GM19351 (cell line): Measurements from ENCODE around the gene ADAT1.
A peak's percentile ranks its signal among the peaks of the same experiment; 100 is the strongest.
"Not testable (repeated sequence)": the region's sequence is repeated elsewhere in the genome, so short reads cannot be mapped to it uniquely, and the experiment has no call there.

Source experiments
- ATAC-seq: cut with Tn5 transposase; IDR thresholded peaks from one replicate; pipeline ENCODE4 v1.9.1; 2021; ENCODE audit warnings: mild to moderate bottlenecking, moderate library complexity; ENCODE audit not compliant: unreplicated experiment

ADAT1 gene

DNA sequence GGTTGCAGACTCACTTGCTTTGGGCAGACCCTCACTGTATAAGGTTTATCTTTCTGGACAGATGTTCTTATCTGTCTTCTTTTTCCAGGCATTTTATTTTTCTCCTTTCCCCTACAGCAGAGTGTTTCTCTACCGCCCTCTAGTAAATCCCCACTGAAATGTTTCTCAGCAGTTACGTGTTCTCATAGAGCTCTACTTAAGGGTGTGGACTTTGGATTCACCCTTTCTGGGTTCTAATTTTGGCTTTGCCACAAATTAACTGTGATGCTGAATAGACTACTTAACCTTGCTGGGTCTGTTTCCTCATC lies 2.0 kb downstream of the ADAT1 start:
- no peak for ATAC-seq

DNA sequence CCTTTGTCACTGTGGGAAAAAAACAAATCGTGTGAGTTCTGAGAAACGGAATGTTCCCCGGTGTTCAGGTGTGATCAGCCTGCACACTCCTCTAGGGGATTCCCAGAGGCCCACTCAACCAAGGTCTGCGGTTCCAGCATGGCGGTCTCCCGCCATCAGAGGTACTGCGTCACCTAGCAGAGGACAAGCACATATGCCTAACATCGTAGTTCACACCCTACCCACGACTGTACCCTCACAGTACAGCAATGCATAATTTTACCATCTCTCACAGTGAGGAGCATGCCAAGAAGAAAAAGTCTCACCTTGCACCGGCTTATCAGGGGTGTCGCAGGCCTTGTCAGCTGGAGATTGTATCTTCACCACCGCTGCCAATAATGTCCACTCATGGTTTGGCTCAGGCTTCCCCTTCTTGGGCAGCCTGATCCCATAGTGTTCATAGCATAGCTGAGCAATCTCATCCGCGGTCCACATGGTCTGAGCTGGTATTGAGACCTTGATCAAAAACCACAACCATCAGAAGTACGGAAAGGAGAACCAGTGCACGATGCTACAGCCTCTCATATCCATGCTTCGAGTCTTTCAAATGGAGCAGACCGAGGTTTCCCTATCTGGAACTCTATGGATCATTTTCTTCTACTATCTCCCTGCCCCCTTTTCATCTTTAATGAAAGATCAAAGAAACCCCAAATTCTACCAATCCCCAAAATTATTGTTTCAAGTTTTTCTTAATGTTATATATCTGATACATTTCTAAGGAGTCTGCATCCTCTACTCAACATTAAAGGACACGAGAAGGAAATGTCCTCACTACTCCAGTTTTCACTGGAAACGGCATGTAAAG lies 2.5 kb downstream of the ADAT1 start:
- ATAC-seq = no peak

- ATAC-seq = no peak
Measured at GRCh38 chr16:75618780-75619179, 4.3 kb downstream of the ADAT1 start.

- no peak for ATAC-seq
Measured at GRCh38 chr16:75617121-75617520, 6.0 kb downstream of the ADAT1 start.

GRCh38 chr16:75616521-75617010 lies 6.5 kb downstream of the ADAT1 start:
- peak; percentile 59 for ATAC-seq

- no peak for ATAC-seq
Measured at GRCh38 chr16:75615619-75616018, 7.5 kb downstream of the ADAT1 start.

GRCh38 chr16:75614066-75614897 lies 8.8 kb downstream of the ADAT1 start:
- no peak for ATAC-seq

- no peak for ATAC-seq
Measured at GRCh38 chr16:75606507-75606906, 16.6 kb downstream of the ADAT1 start.

DNA sequence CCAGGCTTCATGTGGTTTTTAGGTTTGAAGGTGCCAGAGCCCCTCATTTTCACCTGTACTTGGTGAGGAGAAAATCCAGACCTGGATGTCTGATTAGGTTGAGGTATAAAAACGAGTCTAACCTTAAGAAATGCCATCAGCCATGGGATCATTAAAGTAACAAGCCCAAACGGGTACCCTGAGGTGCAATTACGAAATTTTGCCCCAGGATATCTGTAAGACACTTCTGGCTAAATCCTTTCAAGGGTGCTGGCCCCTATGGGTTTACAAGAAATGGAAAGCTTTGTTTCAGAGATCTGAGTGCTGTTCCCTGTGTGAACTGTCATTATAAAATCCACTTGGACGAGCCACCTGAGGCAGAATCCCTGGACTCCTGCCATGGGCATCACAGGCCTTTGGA lies 19.8 kb downstream of the ADAT1 start:
- ATAC-seq = no peak

DNA sequence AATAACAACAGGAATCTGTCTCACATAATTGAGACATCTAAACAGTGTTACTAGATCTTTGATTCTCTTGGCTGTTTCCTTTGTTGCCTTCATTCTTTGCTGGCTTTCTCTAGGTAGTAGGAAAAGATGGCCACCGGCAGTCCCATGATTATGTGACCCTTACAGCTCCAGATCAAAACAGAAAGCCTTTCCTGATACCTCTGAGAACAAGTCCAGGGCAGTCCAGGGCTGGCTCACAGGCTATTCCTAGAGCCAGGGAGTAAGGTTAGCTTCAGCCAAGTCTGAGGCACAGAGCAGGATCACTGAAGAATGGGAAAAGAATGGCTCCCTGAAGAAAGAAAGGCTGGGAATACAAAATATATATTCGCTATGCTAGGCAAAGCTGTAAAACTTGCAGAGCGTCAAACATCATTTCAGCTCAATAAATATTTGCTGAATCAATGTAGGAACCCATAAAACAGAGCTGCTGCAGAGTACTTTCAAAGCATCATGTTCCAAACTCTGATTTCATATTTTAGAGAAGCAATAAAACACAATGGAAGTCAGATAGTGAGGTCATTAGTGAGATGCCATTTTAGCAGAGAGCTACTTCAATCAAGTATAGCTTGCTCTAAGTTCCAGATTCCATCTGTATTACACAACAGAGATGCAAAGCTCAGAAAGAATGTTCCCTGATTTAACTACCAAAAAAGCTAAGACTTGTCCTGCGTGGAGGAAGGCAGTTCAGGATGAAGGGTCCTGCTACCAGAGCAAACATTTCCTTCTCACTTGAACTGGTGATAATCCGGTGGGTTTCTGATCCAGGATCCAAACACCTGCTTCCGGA lies 23.4 kb downstream of the ADAT1 start:
- ATAC-seq = no peak

DNA sequence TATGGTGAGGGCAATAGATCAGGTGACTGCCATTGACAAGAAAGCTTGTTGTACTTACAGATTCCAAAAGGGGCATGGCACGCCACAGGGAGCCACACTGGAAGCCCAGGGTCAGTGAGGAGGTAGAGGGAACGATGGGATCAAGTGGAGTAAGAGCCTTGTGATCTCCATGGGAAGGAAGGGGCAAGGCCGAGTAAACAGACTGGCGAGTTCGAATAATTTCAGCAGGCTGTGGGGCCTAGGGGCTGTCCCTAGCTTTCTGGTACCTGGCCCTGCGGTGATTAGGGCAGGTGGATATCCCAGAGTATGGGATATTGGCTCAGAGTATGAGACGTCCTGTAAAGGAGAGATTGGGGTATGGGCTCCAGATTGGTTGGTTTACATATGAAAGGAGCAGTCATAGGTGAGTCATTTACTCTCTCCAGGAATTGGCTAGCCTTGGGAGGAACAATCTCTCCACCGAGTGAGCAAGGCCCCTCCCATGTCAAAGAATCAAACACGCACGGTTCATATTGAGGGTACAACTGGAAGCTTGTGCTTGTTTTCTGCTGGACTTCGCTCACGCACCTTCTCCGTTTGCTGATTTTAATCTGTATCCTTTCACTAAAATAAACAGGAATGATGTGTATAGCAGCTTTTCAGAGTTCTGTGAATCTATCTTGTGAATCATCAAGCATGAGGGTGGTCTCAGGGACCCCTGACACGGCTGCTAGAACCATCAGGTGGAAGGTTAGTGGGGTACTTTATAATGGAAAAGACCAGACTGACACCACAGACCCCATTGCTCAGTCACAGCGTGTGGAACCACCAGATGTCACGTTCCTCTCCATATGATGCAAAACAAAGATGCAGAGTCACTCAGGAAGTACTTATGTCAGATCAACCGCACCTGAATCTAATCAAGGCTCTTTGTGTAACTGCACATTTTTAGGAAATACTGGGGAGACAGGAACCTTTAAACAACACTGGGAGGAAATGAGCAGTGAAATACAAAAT lies 29.0 kb downstream of the ADAT1 start:
- no peak for ATAC-seq

DNA sequence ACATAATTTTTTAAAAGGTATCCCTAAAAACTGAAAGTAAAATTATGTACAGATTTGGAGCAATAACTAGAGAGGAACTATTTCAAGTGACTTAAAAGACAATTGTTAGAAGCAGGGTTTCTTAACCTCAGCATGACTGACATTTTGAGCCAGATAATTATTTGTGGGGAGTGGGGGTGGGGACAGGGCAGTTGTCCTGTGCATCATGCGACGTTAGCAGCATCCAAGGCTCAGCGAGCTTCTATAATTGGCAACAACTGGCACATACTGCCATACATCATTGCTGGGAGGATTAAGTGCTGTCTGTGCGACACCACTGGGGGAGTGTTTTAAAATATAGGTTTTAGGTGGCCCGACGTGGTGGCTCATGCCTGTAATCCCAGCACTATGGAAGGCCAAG lies 29.8 kb downstream of the ADAT1 start:
- ATAC-seq = no peak

GRCh38 chr16:75591927-75592326 lies 31.2 kb downstream of the ADAT1 start:
- ATAC-seq = not testable (repeated sequence)

DNA sequence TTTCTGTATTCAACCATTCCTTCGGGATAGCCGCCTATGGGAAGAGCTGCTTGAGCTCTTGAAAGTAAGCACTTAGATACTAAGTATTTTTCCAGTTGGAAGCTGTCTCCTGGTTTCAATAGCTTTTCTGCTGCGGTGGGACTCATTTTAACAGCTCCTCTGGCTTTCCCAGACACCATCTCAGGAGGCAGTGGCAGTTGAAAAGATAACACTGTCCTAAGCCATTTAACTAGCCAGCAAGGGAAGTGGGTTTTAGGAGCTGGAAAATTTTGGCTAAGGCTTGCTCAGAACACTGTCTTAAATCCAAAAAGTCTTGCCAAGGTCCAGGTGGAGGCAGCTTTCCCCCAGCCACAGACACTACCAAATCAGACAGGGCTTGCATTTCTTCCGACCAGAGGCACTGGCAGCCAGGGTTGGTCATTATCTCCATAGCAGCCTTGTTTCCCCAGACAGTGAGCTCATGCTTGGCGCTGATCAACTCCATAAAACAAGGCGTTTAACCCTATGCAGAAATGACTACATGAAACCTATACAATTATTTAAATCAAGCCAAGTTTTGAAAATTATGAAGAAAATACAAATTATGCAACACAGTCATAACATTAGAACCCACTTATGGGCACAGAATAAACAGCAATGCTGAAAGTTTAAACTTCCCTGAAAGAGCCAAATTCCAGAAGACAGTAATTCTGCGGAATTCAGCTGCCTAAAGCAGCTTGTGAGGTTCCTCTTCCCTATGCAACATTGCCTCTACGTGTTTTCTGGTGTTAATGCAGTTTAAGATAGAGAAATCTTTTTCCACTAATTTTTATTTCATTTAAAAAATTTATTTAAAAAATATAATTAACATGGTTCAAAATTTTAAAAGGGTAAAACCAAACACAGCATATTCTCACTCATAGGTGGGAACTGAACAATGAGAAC lies 31.9 kb downstream of the ADAT1 start:
- ATAC-seq = no peak

DNA sequence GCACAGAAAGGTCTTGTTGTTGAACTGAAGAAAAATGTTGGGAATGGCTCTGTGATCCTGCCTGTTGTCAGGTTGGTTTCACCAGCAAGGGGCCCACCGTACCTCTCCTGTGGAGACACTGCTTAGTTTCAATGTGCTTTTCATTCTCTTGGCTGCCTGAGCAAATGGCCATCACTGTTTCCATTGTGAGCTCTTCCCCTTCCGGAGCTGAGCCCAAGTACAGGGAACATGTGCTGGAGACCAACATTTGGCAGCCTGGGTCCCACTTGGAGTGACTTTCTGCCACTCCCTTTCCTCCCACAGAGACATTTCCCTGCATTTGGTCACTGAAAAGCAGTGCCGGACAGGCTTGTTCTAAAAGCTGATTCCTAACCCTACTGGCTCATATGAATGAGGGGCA lies 33.8 kb downstream of the ADAT1 start:
- no peak for ATAC-seq

- no peak for ATAC-seq
Measured at GRCh38 chr16:75588716-75589115, 34.4 kb downstream of the ADAT1 start.

DNA sequence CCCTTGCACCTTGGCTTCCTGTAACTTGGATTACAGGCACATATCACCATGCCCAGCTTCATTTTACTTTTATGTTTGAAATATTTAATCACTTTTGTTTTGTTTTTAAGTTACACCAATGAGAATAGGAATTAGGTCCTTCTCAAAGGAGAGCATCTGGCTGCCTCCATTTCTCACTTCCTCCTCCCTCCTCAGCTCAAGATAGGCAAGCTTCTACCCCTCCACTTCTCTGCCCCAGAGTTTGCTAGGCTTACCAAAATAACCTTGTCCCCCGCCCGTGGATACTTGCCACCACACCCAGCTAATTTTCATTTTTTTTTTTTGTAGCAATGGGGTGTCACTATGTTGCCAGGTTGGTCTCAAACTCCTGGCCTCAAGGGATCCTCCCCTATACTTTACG lies 39.0 kb downstream of the ADAT1 start:
- peak; percentile 80 for ATAC-seq

DNA sequence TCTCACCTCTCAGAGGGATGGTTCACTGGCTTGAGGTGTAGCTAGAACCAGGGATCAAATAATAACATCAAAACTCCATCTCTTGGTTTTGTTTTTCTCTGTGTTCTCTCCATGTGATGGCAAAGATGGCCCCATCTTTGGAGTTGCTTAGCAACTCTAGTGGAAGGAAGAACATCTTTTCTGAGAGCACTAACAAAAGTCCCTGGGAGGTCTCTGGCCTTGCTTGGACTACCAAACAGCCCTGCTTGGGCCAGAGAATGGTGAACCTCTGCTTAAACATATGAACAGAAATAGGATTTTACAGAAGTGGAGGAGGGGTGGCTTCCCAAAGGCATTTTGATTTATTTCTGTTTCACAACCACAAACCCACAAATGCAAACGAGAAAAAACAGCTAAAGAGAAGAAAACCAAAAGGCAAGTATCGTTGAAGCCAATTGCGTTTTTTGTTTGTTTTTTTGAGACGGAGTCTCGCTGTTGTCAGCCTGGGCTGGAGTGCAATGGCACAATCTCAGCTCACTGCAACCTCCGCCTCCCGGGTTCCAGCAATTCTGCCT lies 43.7 kb downstream of the ADAT1 start:
- peak; percentile 27 for ATAC-seq

- ATAC-seq = no peak
Measured at GRCh38 chr16:75578725-75579124, 44.4 kb downstream of the ADAT1 start.
